B cell (primary cell): ENCODE data around the gene TBXAS1.

Experiments
- EZH2 ChIP-seq: IDR thresholded peaks from 2 replicates; pipeline ENCODE4 v1.6.1; 2012; ENCODE audit warnings: borderline replicate concordance, low read depth, mild to moderate bottlenecking, moderate library complexity, low read length; ENCODE audit not compliant: insufficient read depth, poor library complexity, severe bottlenecking
- TF ChIP-seq, protein P1 (sequence below): fragments of 200-600 bp; IDR thresholded peaks from one replicate; pipeline ENCODE4 v1.8.0; 2022; ENCODE audit warnings: antibody characterized with exemption, mild to moderate bottlenecking

DNA sequence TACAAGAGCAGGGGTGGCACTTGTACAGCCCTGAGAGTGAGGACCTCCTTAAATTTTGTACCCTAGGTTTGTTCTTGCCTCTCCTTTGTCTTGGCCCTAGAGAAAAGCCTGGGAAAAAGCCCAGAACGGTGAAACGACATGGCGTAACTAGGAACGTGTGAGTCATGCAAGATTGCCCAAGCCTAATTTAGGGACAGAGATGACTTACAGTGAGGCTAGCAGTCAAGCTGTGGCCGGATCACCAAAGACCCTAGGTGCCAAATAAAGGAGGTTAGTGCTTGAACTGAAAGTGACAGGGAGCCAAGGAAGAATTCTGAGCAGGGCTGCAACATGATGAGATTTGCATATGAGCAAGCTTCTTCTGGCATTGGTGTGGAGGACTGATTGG lies 25.1 kb downstream of the TBXAS1 start:
- no peak for TF ChIP-seq EZH2
- TF ChIP-seq, protein P1, sequence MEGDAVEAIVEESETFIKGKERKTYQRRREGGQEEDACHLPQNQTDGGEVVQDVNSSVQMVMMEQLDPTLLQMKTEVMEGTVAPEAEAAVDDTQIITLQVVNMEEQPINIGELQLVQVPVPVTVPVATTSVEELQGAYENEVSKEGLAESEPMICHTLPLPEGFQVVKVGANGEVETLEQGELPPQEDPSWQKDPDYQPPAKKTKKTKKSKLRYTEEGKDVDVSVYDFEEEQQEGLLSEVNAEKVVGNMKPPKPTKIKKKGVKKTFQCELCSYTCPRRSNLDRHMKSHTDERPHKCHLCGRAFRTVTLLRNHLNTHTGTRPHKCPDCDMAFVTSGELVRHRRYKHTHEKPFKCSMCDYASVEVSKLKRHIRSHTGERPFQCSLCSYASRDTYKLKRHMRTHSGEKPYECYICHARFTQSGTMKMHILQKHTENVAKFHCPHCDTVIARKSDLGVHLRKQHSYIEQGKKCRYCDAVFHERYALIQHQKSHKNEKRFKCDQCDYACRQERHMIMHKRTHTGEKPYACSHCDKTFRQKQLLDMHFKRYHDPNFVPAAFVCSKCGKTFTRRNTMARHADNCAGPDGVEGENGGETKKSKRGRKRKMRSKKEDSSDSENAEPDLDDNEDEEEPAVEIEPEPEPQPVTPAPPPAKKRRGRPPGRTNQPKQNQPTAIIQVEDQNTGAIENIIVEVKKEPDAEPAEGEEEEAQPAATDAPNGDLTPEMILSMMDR: no peak
